HCEC 1CT (cell line): ENCODE data around the gene TNFAIP3.

Experiments used
- DNase-seq: peaks from one replicate; pipeline ENCODE4 v3.0.0-alpha.2; 2017

TNFAIP3 gene

DNA sequence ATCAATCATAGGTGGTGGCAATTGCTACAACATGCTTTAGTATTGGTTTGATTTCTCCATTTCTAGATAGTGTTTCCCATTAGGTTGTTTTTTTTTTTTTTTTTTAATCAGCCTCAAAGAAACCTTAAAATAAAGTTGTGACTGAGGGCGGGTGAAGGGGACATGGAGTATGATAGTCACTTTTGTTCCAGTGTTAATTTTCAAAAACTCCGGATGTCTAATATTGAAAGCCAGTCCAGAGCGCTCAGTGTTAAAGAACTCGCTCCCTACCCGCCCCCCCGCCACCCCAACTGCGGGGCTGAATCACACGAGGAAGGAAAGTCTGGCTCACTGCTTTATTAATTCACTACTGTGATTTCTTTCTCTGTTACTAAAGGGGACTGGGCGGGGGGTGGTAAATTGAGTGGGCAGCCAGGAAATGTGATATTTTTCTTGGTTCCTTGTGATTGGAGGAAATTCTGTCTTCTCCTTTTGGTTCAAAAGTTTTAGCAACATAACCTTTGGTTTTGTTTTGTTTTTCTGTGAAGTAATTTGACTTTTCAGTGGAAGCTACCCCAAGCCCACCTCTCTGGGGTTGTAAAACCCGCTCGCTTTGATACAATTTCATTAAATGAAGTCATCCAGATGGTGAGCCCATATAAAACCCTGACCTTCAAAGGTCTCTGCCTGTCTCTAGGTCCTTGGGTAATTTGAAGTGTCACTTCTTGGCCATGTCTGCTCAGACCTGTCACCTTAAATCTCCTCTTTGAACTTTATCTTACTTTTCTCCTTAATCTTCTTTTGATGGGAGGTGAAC, 38.0 kb downstream of the TNFAIP3 start:
- DNase-seq: no peak

- no peak for DNase-seq
Measured at GRCh38 chr6:137906020-137906472, 39.0 kb downstream of the TNFAIP3 start.

DNA sequence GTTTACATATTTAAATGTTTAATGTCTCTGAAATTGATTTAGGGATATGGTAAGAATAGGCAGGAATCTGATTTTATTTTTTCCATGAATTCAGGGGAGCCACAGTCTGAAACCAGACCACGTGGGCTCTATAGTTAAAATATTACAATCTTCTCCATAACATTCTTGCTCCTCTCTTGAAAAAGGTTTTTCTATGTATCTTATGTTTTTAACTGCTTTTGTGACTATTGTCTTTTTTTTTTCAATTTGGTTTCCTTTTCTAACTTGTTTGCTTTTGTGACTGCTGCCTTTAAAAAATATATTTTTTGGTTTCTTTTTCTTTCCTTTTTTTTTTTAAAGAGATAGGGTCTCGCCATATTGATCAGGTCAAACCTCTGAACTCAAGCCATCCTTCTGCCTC, 40.1 kb downstream of the TNFAIP3 start:
- no peak for DNase-seq

DNA sequence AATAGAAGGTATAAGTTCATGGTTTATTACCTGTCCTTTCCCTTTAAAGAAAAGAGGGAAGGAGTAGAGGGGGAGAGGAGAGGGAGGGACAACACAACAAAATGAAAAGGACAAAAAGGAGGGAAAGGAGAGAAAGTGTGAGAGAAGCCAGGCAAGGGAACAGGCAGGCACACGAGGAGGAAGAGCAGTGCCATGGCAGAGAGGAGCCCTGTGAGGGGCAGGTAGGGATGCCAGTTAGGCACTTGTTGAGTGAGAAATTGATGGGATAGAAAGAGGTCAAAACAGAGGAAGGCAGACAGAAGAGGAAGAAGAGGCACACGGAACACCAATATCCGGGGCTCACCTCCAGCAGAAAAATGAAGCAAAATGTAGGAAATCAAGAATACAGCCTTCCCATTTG, 42.5 kb downstream of the TNFAIP3 start:
- no peak for DNase-seq

DNA sequence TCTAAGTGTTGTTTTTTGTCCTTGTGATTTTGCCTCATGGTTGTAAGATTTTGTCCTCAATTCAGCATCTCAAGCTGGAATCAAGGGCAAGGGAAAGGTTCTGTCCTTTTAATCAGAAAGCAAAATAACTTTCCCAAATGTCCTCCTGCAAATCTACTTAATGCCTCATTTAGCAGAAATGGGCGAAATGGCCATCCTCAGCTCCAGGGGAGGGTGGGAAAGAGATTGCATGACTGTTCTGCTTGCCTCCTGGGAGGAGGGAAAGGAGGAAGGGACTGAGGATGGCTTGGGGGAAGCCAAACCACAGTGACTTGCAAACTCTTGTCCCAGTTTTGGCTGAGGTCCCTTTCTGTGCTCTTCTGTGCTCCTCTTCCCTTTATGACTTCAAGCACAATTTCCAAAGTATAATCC, 43.4 kb downstream of the TNFAIP3 start:
- DNase-seq: no peak

- DNase-seq: no peak
Measured at GRCh38 chr6:137910843-137911456, 43.9 kb downstream of the TNFAIP3 start.

DNA sequence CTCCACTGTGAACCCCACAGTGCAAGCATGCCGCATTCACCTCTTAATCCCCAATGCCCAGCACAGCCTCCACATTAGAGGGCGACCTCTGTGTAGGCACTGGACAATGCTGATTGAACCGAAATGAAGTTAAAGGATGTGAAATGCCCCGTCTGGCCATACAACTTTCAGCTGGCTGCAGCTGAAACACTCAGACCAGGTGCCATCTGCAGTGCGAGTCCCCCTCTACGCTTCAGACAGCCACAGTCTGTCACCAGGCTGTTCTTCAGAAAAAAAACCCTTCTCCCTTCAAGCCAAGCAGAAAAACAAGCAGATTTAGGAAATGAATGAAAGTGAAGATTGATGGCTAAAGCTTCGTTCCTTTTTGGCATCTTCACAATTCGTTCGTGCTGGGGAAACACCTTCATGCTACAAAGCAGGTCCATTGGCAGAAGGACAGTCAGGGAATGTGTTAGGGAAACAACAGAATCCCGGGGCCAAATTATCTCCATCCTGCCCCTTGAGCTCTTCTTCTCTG, 44.7 kb downstream of the TNFAIP3 start:
- DNase-seq: no peak

DNA sequence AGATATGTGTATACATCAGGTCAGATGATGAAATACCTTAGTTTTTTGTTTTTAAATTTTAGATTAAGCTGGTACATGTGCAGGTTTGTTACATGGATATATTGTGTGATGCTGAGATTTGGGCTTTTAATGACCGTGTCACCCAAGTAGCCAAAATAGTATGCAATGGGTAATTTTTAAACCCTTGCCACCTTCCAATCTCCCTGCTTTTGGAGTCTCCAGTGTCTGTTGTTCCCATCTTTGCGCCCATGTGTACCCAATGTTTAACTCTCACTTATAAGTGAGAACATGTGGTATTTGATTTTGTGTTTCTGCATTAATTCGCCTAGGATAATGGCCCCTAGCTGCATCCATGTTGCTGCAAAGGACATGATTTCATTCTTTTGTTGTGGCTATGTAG, 45.8 kb downstream of the TNFAIP3 start:
- no peak for DNase-seq

- DNase-seq: no peak
Measured at GRCh38 chr6:137913434-137913833, 46.4 kb downstream of the TNFAIP3 start.

DNA sequence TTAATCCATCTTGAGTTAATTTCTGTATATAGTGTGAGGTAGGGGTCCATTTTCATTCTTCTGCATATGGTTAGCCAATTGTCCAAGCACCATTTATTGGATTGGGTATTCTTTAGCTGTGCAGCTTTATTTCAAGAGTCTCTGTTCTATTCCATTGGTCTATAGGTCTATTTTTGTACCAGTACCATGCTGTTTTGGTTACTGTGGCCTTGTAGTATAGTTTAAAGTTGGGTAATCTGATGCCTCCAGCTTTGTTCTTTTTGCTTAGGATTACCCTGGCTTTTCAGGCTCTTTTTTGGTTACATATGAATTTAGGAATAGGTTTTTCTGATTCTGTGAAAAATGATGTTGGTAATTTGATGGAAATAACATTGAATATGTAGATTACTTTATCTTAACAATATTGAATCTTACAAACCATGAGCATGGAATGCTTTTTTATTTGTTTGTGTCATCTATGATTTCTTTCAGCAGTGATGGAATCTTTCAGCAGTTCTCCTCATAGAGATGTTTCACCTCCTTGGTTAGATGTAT, 47.0 kb downstream of the TNFAIP3 start:
- DNase-seq: no peak

DNA sequence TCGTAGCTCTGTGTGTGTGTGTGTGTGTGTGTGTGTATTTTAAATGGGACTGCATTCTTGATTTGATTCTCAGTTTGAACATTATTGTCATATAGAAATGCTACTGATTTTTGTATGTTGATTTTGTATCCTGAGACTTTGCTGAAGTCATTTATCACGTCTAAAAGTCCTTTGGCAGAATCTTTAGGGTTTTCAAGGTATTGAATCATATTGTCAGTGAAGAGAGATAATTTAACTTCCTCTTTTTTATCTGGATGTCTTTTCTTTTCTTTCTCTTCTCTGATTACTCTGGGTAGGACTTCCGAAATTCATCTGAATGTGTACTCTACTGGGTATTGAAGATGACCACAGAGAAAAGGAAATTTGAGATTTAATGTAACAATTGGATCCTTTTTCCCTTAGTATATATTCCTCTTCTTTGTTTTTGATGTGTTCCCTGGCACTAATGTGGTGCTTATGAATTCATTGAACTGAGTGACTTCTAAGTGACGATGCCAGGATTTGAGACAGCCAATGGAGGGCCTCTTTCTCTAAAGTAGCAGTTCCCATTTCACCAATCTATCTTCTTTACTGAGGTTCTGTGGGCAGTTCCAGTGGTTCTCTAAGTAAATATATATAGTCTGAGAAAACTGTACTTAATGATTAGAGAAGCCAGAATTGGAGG, 47.6 kb downstream of the TNFAIP3 start:
- no peak for DNase-seq

- DNase-seq: no peak
Measured at GRCh38 chr6:137915790-137916189, 48.7 kb downstream of the TNFAIP3 start.

- DNase-seq: no peak
Measured at GRCh38 chr6:137917551-137918325, 50.7 kb downstream of the TNFAIP3 start.

GRCh38 chr6:137919502-137919823, 52.4 kb downstream of the TNFAIP3 start:
- DNase-seq: no peak

DNA sequence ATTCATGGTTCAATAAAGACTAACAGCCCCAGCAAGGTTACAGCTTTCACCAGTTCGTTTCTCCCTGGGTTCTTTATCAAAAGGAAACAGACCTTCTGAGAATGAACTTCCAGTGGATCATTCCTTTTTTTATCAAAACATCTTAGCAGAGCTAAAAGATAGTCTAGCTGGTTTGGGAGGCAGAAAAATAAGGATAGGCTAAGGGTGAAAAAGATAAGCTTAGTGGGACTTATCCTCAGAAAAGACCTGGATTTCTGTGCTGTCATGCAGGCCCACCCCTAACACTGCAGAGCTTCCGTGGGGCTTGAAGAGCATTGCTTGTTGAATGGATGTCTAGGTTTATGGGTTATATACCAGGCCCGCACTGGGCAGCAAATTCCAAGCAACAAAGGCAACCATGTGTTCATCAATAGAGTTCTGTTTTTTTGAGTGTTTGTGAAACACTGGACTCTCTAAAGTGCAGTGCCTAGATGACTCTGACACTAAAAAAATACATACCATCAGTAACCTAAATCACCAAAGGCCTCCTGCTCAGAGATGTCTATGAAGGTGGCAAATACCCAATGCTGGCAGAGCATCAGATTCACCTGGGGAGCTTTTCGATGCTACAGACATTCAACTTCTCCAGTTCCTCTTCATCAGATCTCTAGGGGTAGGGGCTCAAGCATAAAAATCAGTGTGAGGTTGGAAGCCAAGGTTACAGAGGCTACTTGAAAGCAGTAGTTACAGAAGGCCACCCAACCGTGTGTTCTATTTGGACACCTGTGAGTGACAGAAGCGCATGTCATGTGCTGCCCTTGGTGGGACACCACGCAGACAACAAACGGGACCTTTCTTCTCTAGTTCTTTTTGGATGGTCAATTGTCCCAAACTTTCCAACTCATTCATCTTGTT, 53.0 kb downstream of the TNFAIP3 start:
- no peak for DNase-seq

DNA sequence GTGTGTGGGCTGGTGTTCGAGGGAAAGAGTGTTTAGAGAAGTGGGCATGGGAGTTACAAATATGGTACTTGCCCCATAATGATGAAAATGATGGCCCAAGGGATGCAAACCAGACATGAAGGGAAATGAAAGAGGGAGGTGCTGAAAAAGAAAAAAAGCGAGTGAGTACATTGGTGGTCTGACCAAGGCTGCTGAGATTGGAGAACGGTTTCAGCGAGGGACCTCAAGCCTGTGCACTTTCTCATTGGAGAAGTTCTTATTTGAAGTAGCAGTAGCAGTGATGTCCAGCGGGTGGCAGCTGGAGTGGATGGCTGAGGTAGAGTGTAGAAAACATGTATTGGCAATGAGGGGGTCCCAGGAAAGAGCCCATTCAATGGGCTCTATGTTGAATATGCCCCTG, 54.8 kb downstream of the TNFAIP3 start:
- no peak for DNase-seq

DNA sequence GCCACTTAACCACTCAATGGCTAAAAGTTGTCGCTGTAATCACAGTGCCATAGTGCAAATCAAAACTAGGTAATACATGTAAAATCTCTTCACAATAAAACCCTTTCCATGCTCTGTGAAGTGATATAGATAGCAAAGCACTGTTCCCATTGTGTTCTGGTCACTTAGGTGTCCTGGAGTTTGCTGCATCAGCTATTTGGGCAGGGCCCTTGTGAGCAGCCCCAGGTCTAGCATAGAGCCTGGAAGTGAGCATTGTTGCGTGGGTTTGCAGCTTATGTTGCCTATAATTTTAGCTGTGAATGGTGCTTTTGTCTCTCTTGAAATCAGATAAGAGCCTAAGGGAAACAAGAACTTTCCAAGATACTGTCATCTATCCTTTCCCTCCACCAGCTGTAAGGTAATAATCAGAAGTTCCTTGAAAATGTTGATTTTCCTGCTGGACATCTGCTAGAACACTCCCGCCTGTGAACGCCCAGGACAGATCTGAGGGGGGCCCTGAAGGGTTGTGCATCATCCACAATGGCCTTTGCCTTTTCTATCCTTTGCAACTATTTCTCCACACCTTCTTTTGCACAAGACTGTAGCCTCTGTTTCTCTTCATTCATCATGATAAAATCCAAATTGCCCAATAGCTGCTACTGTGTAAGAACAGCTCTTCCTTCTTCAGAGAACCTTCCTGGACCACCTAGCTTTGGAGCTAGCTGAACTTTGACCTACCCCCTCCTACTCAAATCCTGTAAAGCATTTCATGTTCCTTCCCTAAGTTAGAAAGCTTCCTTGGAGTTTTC, 57.0 kb downstream of the TNFAIP3 start:
- no peak for DNase-seq

DNA sequence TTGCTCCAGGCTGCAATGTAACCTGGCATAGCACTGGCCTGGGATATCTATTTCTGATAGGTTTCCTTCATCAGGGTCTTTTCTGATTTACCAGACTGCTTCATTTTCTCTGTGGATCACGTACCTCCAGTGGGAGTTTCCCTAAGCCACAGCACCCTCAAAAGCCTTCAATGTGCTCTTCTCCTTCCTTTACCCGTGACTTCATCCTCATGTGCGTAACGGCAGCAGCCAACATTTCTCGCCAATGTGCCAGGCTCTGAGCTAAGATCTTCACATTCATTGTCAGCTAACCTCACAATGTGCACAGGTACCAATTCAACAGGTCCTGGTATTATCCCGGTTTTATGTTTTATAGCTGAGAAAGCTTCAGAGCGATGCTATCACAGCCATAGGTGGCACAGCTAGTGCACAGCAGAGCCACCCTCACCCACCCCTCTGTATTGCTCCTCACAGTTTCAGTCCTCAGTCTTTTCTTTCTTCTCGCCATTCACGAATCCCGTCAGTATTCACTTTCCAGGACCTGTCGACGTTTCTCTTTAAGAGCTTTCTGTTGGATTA, 58.2 kb downstream of the TNFAIP3 start:
- DNase-seq: no peak

DNA sequence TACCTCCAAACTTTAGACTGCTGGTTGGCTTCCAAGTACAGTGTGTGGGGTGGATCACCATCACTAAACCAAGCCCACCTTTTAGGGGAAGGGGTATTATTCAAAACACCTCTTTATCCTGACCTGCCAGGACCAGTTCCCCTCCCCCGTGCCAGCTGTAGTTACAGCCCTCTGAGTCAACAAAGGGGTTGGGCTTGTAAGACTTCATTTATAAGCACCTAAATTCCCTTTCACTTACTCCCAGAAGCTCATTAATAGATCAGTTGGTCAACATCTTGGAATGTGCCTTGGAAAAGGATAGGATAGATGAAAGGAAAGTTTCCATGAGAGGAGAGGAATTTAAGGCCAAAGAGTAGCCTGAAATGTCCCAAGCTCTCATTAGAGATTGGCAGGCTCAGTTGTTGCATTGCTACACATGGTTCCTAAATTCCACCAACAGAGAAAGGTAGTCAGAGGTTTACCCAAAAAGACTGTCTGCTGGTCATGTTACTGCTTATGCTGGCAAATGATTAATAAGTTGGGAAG, 59.2 kb downstream of the TNFAIP3 start:
- peak; percentile 93 for DNase-seq

GRCh38 chr6:137926985-137927384, 59.9 kb downstream of the TNFAIP3 start:
- DNase-seq: no peak
